Left renal cortex interstitium (tissue), 4 donors: Measurements from ENCODE around the gene SLC44A5. TPM values are rescaled to one million over a fixed set of nuclear protein-coding genes. Genes with fewer than 3 reads are reported as not detected.
"Not testable (repeated sequence)": the region's sequence is repeated elsewhere in the genome, so short reads cannot be mapped to it uniquely, and the experiment has no call there.

ENCODE experiments used
- DNase-seq, 4 donors: peaks; one replicate each; pipeline ENCODE4 v3.0.0-alpha.2; 2013; ENCODE audit warnings: low read depth in 4 of 4, low spot score in 2 of 4, missing footprints in 1 of 4
- polyA plus RNA-seq, 4 donors: library from polyadenylated mRNA; unstranded; fragments of 120-200 nt; gene quantifications; one replicate each; pipeline ENCODE4 v1.2.1, GENCODE V29; 2013; ENCODE audit not compliant: insufficient read length in 4 of 4

The SLC44A5 gene
- polyA plus RNA-seq, 4 donors = 9.8 to 16.6 (median 12.3) TPM

- DNase-seq = no peak
Observed at GRCh38 chr1:75528001-75528400, 82.9 kb downstream of the SLC44A5 start.

GRCh38 chr1:75522389-75522788 lies 88.5 kb downstream of the SLC44A5 start:
- no peak for DNase-seq

DNA sequence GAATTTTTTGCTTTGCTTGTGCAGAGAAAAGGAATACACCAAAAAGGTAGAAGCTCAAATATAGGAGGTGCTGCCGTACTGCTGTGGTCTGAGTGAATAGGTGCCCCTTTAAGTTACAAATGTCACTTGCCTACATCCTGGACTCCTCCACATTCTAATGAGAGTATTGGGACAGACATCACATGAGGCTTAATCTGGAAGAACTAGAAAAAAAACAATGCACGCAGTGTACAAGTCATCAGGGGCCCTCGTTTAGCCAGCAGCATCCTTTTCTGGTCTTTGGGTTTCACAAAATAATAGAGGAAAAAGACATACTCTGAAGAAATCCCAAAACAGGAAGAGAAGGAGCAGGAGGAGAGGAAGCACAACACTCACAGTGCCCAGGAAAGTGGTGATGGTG lies 89.3 kb downstream of the SLC44A5 start:
- no peak for DNase-seq

- no peak for DNase-seq
Observed at GRCh38 chr1:75520862-75521475, 89.9 kb downstream of the SLC44A5 start.

- no peak for DNase-seq
Observed at GRCh38 chr1:75519651-75520427, 91.1 kb downstream of the SLC44A5 start.

GRCh38 chr1:75518686-75519085 lies 92.2 kb downstream of the SLC44A5 start:
- no peak for DNase-seq

DNA sequence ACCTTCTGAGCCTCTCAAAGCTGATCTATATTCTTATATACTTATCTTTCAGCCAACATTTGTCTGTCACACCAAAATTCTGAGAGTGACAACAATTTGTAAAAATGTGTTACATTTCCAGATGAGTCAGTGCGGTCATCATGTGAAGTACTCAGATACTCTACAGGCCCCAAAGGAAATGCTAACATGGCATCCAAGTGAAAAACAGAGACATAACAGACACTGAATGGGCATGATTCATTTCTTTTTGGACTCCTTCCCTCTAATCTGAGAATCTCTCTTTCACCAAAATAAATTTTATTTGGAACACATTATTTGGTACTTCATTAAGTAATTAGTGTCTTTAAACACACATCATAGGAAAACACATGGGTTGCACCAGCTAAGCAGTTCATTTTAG lies 96.6 kb downstream of the SLC44A5 start:
- DNase-seq = no peak

DNA sequence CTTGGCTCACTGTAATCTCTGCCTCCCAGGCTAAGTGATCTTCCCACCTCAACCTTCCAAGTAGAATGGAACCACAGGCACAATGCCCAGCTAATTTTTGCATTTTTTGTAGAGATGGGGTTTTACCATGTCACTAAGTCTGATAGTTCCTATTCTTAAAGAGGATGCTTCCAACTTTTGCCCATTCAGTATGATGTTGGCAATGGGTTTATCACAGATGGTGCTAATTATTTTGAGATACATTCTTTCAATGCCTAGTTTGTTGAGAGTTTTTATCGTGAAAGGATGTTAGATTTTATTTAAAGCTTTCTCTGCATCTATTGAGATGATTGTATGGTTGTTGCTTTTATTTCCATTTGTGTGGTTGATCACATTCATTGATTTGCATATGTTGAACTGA lies 103.9 kb downstream of the SLC44A5 start:
- DNase-seq = no peak

GRCh38 chr1:75503221-75503974 lies 107.5 kb downstream of the SLC44A5 start:
- no peak for DNase-seq

DNA sequence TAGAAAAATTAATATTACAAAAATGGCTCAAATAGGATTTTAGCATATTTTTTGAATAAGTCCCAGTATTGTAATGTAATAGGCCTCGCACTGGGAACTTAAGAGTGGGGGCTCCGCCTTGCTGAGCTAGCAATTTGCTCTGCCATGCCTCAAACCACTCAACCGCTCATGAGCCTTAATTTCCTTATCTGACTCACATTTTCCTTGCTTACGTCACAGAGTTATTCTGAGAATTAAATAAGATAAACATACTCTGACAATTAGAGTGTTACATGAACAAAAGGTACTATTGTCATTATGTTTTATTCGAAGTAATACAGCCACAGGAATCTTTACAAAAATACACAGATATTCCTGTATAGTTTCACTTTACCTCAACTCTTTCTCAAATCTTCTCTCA lies 108.1 kb downstream of the SLC44A5 start:
- DNase-seq = no peak

GRCh38 chr1:75501577-75502295 lies 109.2 kb downstream of the SLC44A5 start:
- DNase-seq = no peak

GRCh38 chr1:75492011-75492410 lies 118.9 kb downstream of the SLC44A5 start:
- no peak for DNase-seq

GRCh38 chr1:75487399-75487798 lies 123.5 kb downstream of the SLC44A5 start:
- DNase-seq = no peak

DNA sequence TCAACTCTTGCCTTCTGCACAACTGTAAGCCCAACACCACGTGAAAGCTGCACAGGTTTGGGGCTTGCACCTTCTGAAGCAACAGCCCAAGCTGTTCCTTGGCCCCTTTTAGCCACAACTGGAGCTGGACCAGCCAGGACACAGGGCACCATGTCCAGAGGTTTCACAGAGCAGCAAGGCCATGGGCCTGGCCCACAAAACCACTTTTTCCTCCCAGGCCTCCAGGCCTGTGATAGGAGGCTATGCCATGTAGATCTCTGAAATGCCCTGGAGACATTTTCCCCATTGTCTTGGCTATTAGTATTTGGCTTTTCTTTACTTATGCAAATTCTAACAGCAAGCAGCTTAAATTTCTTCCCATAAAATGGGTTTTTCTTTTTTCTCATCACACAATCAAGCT lies 126.1 kb downstream of the SLC44A5 start:
- no peak for DNase-seq

DNA sequence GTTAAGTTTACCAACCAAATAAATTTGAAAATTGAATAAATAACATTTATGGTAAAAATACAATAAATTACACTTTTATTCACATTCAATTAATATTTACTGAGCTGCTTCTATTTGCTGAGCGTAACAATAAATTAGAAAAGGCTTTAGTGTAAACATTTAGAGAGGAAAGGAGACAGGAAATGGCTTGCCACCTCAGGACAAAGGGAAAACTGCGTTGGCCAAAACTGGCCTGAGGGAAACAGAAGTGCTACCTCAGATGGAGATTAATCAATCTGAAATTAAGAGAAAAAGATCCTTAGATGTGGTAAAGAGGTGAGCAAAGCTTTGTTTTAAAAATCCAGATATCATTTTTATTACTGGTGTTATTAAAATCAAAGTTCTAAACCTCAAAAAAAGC lies 128.0 kb downstream of the SLC44A5 start:
- no peak for DNase-seq

GRCh38 chr1:75476486-75476885 lies 134.4 kb downstream of the SLC44A5 start:
- DNase-seq = not testable (repeated sequence)

DNA sequence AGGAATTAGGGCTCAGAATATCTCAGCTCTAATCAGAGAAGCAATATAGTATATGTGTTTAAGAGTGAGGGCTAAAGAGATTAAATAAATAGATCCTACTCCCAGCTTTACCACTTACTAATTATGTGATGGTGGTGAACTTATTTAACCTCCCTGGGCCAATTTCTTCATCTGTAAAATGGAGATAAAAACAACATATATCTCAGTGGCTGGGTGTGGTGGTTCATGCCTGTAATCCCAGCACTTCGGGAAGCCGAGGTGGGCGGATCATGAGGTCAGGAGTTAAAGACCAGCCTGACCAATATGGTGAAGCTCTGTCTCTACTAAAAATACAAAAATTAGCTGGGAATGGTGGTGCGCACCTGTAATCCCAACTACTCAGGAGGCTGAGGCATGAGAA lies 135.2 kb downstream of the SLC44A5 start:
- DNase-seq = no peak

DNA sequence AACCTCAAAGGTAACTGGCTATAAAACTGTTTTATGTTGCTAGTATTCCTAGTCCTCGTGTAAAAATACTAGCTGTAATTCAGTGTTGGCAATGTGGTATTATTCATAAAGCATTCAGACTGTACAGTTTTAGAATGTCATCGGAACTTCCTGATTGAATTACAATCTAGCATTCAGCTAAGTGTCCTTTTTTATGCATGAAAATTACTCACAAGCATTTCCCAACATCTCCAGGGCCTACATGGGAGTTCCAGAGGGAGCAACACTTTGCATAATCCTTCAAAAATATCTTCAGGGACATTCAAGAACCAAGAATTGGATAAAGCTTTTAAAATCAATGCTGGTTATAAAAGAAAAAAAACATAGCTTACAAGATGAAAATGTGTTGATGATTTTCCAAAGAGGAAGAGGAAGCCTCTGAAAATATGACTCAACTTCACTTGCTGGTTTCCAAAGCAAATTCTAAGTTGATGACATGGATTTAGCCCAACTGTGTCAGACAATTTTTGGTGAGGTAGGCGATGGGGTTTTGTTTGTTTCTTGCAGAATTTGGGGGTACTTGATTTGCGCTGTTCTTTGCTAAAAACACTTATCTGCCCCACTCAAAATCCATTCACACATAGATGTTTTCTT lies 137.8 kb downstream of the SLC44A5 start:
- no peak for DNase-seq

- no peak for DNase-seq
Observed at GRCh38 chr1:75472089-75472970, 138.6 kb downstream of the SLC44A5 start.

GRCh38 chr1:75471252-75471651 lies 139.7 kb downstream of the SLC44A5 start:
- DNase-seq = no peak
